Thyroid gland (tissue), 4 donors: Measurements from ENCODE around the gene COL26A1. TPM values are rescaled to one million over a fixed set of nuclear protein-coding genes. Genes with fewer than 3 reads are reported as not detected.

ENCODE experiments used
- DNase-seq, 2 donors: peaks; one replicate each; pipeline ENCODE4 v3.0.0-alpha.2; 2019
- H3K27ac ChIP-seq, 3 donors: fragments of 200-600 bp; sonication (generic); 1 replicate in 2 of 3; 2 replicates in 1 of 3; pipeline ENCODE4 v1.5.1; 2016 to 2019; ENCODE audit warnings: mild to moderate bottlenecking in 1 of 3, moderate library complexity in 1 of 3
- H3K27me3 ChIP-seq: fragments of 200-600 bp; sonication (generic); one replicate; pipeline ENCODE4 v1.5.1; 2019
- H3K36me3 ChIP-seq, 2 donors: fragments of 200-600 bp; sonication (generic); one replicate each; pipeline ENCODE4 v1.5.1; 2016 to 2019
- H3K4me1 ChIP-seq, 2 donors: fragments of 200-600 bp; sonication (generic); one replicate each; pipeline ENCODE4 v1.5.1; 2017 to 2019
- H3K4me3 ChIP-seq, 3 donors: fragments of 200-600 bp; sonication (generic); replicated peaks in 1 of 3; 1 replicate in 2 of 3; 2 replicates in 1 of 3; pipeline ENCODE4 v1.5.1; 2016; ENCODE audit warnings: mild to moderate bottlenecking in 1 of 3
- H3K9me3 ChIP-seq: fragments of 200-600 bp; sonication (generic); one replicate; pipeline ENCODE4 v1.5.1; 2017
- CTCF ChIP-seq, 6 experiments: fragments of 200-600 bp in 3 of 6; fragments of 450-650 bp in 3 of 6; sonication (generic) in 3 of 6; IDR thresholded peaks; one replicate each; pipeline ENCODE4 v1.5.1; 2016 to 2019; ENCODE audit warnings: antibody characterized with exemption in 6 of 6, mild to moderate bottlenecking in 2 of 6, inconsistent platforms in 1 of 6, moderate library complexity in 1 of 6
- POLR2A ChIP-seq, 2 donors: fragments of 450-650 bp; IDR thresholded peaks; one replicate each; pipeline ENCODE4 v1.6.1; 2017; ENCODE audit warnings: antibody characterized with exemption in 2 of 2, mild to moderate bottlenecking in 2 of 2, moderate library complexity in 1 of 2
- WGBS, 2 donors: methylation state at CpG; one replicate each; pipeline ENCODE4 v1.1.5; 2017; 5-methylcytosine and 5-hydroxymethylcytosine counted together
- intact Hi-C: fragments of 100-400 bp; cut with DNase I; formaldehyde crosslinking; loops from one replicate; pipeline ENCODE4 v1.15.1; 2023
- total RNA-seq, 4 donors: library from RNA; depleted of rRNA; stranded (reverse); fragments of >200 nt; gene quantifications; one replicate each; pipeline ENCODE4 v1.2.3, GENCODE V29; 2016

The COL26A1 gene
- total RNA-seq, 4 donors from 2014 or later = not detected

- no peaks in the 10 kb centered on the region for H3K27me3 ChIP-seq
- no peaks in the 10 kb centered on the region for H3K4me1 ChIP-seq
- intact Hi-C loops = no loop called here
- TF ChIP-seq CTCF (IDR thresholded peaks at IDR 0.05) = no peak
- TF ChIP-seq POLR2A (IDR thresholded peaks at IDR 0.05) = no peak
- DNase-seq = no peak
- H3K27ac ChIP-seq = no peak overlapping the region
- H3K9me3 ChIP-seq = no peaks in the 10 kb centered on the region
- WGBS, 2 donors = 91 to 92% methylated on average over 8 of the region's 8 CpGs
- H3K4me3 ChIP-seq = no peak overlapping the region
- no peaks in the 10 kb centered on the region for H3K36me3 ChIP-seq
Observed at GRCh38 chr7:101565601-101566209, 203.0 kb downstream of the COL26A1 start.

GRCh38 chr7:101567230-101567629 lies 204.6 kb downstream of the COL26A1 start:
- Histone ChIP-seq H3K36me3 (no peaks in the 10 kb centered on the region), H3K27ac (no peak overlapping the region), H3K4me1 (no peaks in the 10 kb centered on the region), H3K4me3 (no peak overlapping the region), H3K27me3 (no peaks in the 10 kb centered on the region), H3K9me3 (no peaks in the 10 kb centered on the region)
- intact Hi-C loops = no loop called here
- TF ChIP-seq POLR2A (IDR thresholded peaks at IDR 0.05) = no peak
- no peak for TF ChIP-seq CTCF (IDR thresholded peaks at IDR 0.05)
- 86 to 93% methylated on average over 7 of the region's 7 CpGs for WGBS, 2 donors
- DNase-seq = no peak

- WGBS, 2 donors = 91 to 97% methylated on average over 2 of the region's 2 CpGs
Observed at GRCh38 chr7:101572156-101572555, 209.5 kb downstream of the COL26A1 start.

GRCh38 chr7:101575168-101575567 lies 212.5 kb downstream of the COL26A1 start:
- H3K27ac ChIP-seq = no peak overlapping the region
- no peak overlapping the region for H3K4me3 ChIP-seq
- no peaks in the 10 kb centered on the region for H3K27me3 ChIP-seq
- no peaks in the 10 kb centered on the region for H3K9me3 ChIP-seq
- WGBS, 2 donors = 54% methylated on average over 2 of the region's 2 CpGs
- H3K36me3 ChIP-seq = no peaks in the 10 kb centered on the region
- H3K4me1 ChIP-seq = no peaks in the 10 kb centered on the region
- TF ChIP-seq POLR2A (IDR thresholded peaks at IDR 0.05) (no peak), CTCF (IDR thresholded peaks at IDR 0.05) (no peak)
- DNase-seq = no peak
- intact Hi-C loops = no loop called here

More at GRCh38 chr7:101572156-101572555, 209.5 kb downstream of the COL26A1 start:
- no peak overlapping the region for H3K4me3 ChIP-seq
- H3K27me3 ChIP-seq = no peaks in the 10 kb centered on the region
- TF ChIP-seq CTCF (IDR thresholded peaks at IDR 0.05) (no peak), POLR2A (IDR thresholded peaks at IDR 0.05) (no peak)
- H3K9me3 ChIP-seq = no peaks in the 10 kb centered on the region
- intact Hi-C loops = no loop called here
- DNase-seq = no peak
- H3K36me3 ChIP-seq = no peaks in the 10 kb centered on the region
- no peaks in the 10 kb centered on the region for H3K4me1 ChIP-seq
- H3K27ac ChIP-seq = no peak overlapping the region

GRCh38 chr7:101575721-101576120 lies 213.0 kb downstream of the COL26A1 start:
- H3K36me3 ChIP-seq = no peaks in the 10 kb centered on the region
- no peak overlapping the region for H3K4me3 ChIP-seq
- no peak for DNase-seq
- no peak overlapping the region for H3K27ac ChIP-seq
- intact Hi-C loops = no loop called here
- H3K9me3 ChIP-seq = no peaks in the 10 kb centered on the region
- TF ChIP-seq POLR2A (IDR thresholded peaks at IDR 0.05) (no peak), CTCF (IDR thresholded peaks at IDR 0.05) (no peak)
- no peaks in the 10 kb centered on the region for H3K27me3 ChIP-seq
- no peaks in the 10 kb centered on the region for H3K4me1 ChIP-seq
